Heart left ventricle (tissue), 13 donors: ENCODE results near the gene ZC3H10.

ENCODE experiments used
- CTCF ChIP-seq, 12 donors: fragments of 200-600 bp; sonication (generic) in 4 of 12; IDR thresholded peaks; one replicate each; pipeline versions ENCODE4 v1.5.0 to v1.8.0; 2018 to 2022; ENCODE audit warnings: antibody characterized with exemption in 12 of 12, mild to moderate bottlenecking in 5 of 12
- POLR2A ChIP-seq, 2 donors: fragments of 450-650 bp; IDR thresholded peaks; one replicate each; pipeline ENCODE4 v1.6.1; 2017; ENCODE audit warnings: antibody characterized with exemption in 2 of 2, mild to moderate bottlenecking in 2 of 2, moderate library complexity in 2 of 2
- donor health status: ischemic (EF 13 %, LVEDD 7.1; RV severe dilation, severe dysfunction).
- donor health status: DM: no; HTN: yes; CAD: no.
- donor health status: DM: no; HTN: no; CAD: no.
- donor health status: ischemic (EF 25% LVEDD 6.9; RV normal size, moderate dysfunction).
- donor health status: ischemic (EF 25% LVEDD 5.7; RV mildly dilated, moderate dysfunction).
- donor health status: ischemic (EF 35%, LVEDD 5.7; RV mildly dilated, moderate dysfunction).
- donor health status: nonischemic (EF 11% LVEDD 7.7; RV severe dilation, severe dysfunction).
- donor health status: DM: yes; HTN: yes; CAD: no.
- donor health status: PGD.
- donor health status: ischemic (EF 29% LVEDD 5.4; RV normal size, mild dysfunction).
- donor health status: nonischemic (EF 23%, LVEDD 6.1; RV moderate dilation, normal function).

GRCh38 chr12:56086096-56086495, 32.0 kb upstream of the ZC3H10 start:
- TF ChIP-seq CTCF (IDR thresholded peaks at IDR 0.05) (no peak), POLR2A (IDR thresholded peaks at IDR 0.05) (no peak)
